HG02981 (cell line): ENCODE measurements around the gene FNDC1.

Experiments used
- ATAC-seq: cut with Tn5 transposase; IDR thresholded peaks from one replicate; pipeline ENCODE4 v1.9.1; 2021; ENCODE audit warnings: mild to moderate bottlenecking, moderate library complexity; ENCODE audit not compliant: unreplicated experiment

FNDC1 gene

DNA sequence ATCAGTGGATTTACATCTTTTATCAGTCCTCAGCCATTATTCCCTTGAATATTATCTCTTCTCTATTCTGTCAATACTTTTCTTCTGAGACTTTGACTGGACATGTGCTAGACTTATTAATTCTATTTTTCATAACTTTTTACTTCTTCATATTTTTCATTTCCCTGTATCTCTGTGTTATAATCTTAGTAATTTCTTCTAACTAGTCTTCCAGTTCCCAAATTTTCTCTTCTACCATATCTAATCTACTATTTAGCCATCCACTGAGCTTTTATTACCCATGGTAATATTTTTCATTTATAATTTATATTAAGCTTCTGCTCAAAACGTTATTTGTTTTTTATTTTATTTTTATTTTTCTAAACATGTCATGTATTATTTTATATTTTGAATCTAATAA lies 13.1 kb upstream of the FNDC1 start:
- ATAC-seq, result no peak

DNA sequence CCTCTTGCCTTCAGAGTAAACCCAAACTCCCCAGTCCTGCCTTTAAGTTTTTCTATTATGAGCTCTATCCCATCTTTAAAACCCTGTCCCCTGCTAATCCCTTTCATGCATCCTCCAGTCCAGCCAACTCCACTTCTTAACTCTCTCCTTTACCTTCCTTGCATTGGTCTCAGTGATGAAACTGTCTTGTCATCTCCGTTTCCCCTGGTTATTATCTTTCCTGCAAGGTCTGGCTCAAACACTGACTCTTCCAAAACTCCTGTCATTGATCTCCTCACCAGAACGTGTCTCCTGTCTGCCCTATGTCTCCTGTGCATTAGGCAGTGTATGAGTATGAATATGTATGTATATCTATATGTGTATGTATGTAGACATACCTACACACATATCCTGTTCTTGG lies 11.8 kb upstream of the FNDC1 start:
- no peak for ATAC-seq

DNA sequence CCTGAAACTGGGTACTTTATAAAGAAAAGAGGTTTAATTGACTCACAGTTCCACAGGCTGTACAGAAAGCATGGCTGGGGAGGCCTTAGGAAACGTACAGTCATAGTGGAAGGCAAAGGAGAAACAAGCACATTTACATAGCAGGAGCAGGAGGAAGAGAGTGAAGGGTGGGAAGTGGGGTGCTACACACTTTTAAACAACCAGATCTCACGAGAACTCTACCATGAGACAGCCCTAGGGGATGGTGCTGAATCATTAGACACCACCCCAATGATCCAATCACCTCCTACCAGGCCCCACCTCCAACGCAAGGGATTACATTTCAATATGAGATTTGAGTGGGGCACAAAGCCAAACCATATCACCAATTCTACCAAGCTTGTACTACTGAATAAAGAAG lies 7.4 kb upstream of the FNDC1 start:
- no peak for ATAC-seq

DNA sequence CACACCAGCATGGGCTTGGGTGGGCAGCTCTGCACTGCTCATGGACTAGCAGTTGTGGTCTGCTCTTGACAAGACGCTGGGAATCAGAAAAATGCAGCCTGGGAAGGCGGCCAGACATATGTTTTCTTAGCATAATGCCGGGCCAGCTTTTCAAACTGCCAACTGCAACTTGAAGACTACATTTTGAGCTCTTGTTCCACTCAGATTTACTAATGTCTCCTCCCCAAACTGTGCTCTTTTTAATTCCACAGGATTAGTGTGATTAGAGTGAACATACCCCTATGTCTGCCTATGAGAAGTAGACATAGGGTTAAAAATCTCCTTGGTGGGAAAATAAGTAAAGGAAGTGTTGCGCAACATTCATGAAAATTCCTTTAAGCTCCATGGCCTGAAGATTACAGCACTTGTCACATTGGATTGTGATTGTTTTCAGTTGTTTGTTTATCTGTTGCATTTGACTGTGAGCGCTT lies 5.3 kb upstream of the FNDC1 start:
- ATAC-seq, result no peak

DNA sequence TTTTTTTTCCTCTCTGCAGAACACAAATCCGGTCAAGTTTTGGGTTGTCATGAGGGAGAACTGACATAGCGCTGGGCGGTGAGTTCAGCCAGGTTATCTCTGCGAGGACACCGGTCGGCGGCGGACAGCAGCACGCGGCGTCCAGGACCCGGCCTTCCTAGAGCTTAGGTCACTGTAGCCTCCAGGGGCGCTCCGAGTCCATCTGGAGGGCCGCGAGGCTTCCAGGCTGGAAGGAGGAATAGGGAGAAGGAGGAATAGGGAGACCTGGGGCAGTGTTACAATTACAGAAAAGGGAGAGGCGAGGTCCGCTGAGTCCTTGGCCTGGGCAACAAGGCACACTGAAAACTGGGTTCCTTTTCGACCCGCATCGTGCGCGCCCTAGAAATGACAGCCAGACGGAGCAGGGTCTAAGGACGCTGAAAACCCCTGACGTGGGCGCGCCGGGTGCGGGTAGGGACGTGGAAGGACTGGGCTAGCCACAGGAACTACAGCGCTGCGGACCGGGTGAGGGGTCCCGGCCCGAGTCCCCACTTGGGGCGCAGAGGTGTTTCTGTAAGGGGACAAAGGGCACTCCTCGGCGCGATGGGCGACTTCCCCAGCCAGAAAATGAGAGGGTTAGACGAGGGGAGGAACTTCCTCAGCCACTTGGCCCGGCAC lies 536 bp upstream of the FNDC1 start:
- ATAC-seq, result peak; percentile 18

DNA sequence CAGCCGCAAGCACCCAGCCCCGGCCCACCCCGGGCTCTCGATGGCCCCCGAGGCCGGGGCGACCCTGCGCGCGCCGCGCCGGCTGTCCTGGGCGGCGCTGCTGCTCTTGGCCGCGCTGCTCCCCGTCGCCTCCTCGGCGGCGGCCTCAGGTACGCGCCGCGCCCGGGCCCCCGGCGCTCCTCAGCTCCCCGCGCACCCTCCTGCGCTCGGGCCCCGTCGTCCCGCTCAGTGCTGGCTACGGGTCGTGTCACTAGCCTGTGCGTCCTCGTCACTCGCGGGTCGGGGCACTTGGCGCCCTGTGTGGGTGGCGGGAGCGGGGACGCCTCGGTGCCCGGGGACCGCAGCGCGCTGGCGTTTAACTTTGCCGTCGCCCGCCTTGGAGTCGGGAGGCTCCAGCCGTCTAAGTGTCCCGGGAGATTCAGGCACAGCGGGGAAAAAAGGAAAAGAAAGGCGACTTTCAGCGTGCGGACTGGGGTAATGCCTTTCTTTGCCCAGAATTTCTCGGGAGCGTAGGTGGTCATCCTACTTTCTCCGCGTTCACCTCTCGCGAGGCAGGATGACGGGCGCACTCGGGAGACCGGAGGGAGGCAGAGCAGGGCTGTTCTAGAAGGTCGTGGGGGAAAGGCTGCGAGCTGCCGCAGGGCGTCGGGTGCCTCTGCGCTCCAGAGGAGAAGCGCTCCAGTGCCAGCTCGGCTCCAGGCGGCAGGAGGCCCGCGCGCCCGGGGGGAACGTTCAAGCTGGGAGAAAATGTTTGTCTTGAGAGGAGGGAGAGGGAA lies 545 bp downstream of the FNDC1 start:
- ATAC-seq, result no peak

DNA sequence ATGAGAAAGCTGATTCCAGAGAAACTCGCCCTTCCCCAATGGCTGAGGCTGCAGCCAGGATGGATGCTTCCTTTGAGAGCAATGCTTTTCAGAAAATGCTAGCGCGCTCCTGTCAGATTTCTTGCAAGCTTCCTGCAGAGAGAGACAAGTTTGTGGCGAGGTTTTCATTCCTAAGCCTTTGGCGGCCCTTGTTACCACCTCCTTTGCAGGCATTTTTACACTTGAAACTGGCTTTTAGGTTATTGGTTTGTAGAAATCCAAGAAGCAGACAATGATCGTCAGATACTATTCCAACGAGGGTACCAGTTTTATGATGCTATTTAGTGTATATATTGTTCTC lies 1.1 kb downstream of the FNDC1 start:
- no peak for ATAC-seq

DNA sequence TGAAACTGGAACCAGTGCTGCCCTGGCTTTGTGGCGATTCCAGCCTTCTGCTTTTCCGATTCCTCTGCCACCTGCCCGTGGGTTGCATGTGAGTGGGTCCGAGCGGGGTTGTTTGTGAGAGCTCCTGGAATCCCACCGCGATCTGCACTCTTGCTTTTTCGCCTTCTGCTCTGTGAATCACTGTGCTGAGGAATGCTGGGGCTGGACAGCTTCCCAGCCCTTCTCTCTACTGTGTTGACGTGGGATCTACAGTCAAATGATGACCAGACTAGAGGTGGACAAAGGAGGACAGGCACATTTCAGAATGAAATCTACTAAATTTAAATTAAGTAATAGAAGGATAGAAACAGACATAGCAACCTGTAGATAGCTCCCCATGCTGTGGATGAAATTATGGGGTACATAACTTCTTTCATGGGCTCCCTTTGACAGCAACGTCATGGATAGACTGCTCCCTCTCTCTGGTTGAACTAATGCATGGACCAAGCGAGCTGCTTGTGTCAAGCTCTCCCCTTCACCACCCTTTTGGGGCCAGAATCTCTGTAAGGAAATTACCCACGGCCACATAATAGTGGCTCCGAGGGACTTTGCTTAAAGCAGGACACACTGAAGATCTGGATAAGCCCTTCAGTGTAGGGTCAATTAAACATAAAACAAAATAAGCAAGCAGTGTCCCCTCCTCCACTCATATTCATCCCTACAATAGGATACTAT lies 2.0 kb downstream of the FNDC1 start:
- no peak for ATAC-seq

DNA sequence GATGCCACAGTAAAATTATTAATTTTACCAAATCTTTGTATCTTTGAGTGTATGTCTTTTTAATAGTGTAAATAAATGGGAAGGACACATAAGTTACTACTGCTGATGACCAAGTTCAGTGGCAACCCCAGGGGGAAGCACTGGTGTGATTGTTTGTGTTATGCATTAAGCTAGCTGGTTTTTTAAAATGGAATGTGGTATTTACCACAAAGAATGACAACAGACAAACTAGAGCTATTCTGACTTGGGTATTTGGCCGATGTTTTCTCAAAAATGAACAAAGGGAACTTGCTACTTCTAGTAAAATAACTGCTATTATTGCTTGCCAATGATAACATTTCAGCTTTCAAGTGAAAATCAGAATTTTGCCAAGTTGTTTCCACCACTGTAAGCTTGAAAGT lies 2.9 kb downstream of the FNDC1 start:
- no peak for ATAC-seq

DNA sequence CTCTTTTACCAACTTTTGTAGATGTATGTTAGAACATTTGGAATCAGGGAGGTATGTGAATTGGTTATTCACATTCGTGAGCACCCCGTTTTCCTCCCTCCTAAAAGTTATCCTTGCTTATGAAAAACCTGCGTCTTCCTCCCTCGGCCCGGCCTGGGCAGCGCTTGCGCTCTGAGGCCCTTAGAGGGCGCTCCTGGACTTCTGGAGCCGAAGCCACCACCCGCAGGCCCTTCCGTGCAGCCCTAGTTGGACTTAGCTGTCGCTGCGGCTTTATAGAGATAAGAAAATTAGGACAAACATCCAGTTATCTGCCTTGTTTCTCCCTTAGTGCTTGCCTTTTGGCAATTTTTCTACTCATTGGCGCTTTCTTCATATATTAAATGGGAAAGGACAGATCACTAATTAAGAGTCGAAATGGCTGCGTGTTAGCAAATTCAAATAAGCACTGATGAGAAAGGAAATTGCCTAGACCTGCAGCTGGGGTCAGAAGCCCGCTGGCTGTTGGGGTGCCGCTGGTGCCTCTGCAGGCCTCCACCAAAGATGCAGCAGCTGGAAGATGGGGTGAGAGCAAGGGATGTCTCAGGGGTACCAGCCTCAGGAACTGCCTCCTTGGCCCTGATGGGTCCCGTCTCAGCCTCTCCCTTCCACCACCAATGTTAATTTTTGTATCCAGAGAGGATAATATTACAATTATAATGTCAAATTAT lies 5.2 kb downstream of the FNDC1 start:
- peak; percentile 72 for ATAC-seq

DNA sequence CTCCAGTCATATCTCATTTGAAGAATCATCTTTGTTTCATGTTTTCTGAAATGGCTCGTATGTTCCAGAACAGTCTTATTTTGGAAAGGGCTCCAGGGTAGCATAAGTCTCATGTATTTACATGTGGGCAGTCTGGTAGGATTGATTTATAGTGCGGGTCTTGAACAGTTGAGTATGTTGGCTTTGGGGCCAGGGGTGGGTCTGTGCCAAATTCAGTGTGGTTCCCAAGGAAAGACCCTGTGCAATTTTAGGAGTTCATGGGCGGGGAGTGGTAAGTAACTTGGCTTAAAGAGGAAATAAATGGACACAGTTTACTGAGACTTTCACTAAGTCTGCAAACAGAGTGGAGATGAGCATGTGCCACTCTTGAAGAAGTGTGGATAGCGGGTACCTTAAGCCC lies 7.7 kb downstream of the FNDC1 start:
- ATAC-seq, result no peak

DNA sequence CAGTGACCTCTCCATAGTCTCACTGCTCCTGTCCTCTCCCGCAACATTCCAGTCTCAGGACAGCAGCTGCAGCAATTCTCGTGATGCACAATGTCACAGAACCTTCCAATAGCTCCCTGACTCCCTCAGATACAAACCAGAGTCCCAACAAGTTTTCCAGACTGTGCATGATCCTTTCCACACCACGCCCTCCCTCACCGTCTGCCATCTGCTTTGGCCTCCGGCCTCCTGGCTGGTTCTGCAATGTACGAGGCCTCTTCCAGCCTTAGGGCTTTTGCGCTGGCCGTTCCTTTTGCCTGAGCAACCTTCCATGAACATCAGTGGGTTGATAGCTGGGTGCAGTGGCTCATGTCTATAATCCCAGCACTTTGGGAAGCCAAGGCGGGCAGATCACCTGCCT lies 9.6 kb downstream of the FNDC1 start:
- ATAC-seq, result no peak

DNA sequence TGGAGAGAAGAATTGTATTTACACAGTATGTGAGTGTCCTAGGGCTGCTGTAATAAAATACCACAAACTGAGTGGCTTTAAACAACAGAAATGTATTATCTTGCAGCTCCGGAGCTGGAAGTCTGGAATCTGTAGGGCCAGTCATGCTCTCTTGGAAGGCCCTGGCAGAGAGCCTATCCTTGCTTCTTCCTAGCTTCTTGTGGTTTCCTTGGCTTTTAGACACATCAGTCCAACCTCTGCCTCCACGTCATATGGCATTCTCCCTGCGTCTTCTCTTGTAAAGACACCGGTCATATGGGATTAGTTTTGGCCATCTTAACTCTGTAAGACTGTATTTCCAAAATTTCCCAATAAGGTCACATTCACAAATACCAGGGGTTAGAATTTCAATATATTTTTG lies 10.8 kb downstream of the FNDC1 start:
- ATAC-seq, result no peak

DNA sequence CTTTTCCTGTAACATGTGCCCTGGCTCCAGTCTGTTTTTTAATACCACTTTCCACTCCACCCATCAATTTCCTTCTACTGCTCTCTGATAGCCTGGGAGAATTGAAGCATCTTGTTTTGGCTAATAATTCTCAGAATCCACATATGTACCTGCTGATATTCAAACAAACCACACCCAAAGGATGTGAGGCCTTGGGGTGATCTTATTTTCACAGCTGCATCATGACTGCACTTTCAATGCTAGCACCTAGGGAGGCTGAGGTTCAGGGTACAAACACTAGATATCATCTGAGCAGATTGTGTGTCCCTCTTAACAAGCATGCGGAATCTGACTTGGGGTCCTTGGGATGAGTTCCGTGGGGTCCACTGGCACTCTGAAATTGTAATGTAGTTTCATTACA lies 12.7 kb downstream of the FNDC1 start:
- ATAC-seq, result no peak

DNA sequence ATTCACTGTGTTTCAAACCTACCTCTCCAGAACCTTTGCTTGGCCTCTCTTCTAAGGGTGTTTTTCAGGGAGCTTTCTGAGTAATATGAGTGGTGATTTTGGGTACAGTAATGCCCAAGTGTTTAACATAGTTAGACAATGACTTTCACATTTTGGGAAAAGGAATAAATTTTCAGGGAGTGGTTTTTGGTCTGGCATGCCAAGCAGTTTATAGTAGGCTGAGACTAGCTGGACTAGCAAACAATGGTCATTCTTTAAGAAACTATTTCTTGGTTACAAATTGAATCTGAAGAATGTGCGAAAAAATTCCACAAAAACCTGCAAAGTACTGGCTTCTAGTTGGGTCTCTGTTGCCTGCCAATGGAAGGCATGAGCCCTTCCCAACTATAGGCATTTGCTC lies 15.4 kb downstream of the FNDC1 start:
- no peak for ATAC-seq

DNA sequence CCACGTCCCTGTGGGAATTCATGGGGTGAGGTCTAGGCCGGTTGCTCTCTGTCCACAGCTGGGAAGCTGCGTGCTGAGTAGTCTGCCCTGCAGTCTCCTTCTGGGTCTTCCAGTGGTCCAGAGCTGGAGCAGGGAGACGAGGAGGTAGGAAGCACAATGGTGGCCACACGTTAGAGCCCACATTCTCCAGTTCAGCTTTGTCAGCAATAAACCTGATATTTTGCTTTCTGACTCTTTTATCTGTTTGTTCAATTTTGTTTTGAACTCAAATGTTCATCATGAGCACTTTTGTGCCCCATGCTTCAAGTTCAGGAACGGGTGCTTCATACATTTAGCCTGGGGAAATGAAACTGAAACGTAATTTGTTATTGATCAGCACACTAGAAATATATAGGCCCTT lies 21.3 kb downstream of the FNDC1 start:
- ATAC-seq, result no peak

DNA sequence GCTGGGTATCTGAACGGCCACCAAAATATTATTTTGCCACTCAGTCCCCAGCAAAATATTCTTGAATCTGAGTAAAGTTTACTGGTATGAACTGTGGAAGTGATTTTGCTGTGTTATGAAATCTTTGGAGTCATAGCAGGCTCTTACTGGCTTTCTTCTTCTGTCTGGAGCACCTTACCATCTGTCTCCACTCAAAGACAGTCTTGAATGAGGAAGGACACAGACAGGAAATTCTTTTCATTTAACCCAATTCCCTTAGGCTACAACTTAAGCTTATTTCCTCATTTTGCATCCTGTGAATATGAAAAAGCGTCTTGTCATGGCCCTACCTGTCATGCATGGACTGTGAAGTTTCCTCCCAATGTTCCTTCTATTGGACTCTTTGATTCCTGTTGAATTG lies 24.7 kb downstream of the FNDC1 start:
- ATAC-seq, result no peak

DNA sequence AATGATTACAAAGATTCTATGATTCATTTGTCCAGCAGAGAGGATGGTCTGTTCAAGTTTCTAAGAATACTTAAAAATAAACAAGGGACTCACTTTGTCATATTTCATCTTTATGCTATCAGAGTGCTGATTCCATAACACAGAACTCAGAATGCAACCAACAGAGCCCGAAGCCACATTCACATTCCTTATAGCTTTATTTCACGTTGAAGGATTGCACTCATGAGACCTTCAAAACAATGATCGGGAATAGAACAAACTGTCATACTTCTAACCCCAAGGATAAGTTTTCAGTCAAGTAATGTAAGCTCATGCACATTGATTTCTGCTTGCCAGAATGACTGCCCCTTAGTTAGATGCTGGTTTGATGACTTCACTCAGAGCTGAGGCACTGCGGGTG lies 25.2 kb downstream of the FNDC1 start:
- ATAC-seq, result no peak

DNA sequence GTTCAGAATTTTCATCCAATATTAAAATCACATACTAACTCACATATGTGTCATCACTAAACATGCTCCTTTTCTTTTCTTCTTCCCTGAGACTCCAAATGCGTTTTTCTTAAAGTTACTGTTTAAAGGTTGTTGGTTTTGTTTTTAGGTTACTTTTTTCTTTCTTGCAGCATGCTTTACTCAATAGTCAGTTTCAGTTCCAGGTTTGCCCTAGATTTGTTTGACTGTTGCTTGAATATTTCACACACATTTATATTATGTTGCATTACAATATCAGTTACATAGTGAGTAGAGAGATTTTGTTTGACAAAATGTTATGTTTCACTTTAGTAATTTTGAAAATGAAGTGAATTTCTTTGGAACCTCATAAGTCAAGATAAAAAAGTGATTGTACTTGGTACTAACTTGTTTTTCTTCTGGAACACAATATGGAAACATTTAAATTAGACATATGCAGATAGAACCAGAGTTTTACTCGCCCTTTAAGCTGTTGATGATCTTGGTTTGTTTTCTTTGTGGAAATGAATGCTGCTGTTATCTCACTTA lies 27.3 kb downstream of the FNDC1 start:
- ATAC-seq, result no peak

DNA sequence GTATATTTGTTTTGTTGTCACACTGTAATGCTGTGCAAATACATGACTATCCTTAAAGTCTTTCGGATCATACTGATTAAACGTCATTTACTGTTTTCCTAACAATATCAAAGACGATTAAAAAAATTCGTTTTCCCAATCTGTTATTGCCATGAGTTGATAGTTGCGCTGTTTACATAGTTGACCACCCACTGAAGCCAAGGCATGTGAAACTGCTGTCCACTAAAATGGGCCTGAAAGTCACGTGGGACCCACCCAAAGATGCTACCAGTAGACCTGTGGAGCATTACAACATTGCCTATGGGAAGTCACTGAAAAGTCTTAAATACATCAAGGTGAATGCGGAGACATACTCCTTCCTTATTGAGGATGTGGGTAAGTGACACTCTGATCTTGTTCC lies 28.1 kb downstream of the FNDC1 start:
- no peak for ATAC-seq

DNA sequence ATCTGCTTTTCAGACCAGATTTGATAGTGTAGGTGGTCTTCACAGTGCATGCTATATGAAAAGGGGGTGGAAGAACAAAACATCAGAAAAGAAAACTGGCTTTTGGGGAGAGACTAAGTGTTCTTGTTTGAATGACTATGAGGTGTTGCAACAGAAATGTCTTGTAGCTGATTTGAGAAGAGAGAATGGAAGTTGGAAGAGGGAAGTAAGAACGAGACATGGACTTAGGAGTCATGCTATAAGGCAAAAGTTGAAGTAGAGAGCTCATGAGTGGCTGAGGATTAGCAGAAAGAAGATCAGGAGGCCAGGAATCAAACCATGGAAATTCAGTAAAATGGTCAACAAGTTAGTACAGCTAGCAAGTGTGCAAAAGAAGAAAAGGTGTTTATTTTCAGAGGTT lies 32.1 kb downstream of the FNDC1 start:
- ATAC-seq, result no peak
